ENCODE data around the gene TIMP1.

- no peak for TF ChIP-seq POLR2A (IDR thresholded peaks at IDR 0.05)
- TF ChIP-seq CTCF (IDR thresholded peaks at IDR 0.05), result no peak
Observed at GRCh38 chrX:47625365-47625764, 43.1 kb downstream of the TIMP1 start.
